ENCODE data around the gene OR4K14.
"Not testable (repeated sequence)": the region's sequence is repeated elsewhere in the genome, so short reads cannot be mapped to it uniquely, and the experiment has no call there.

Gene OR4K14, protein sequence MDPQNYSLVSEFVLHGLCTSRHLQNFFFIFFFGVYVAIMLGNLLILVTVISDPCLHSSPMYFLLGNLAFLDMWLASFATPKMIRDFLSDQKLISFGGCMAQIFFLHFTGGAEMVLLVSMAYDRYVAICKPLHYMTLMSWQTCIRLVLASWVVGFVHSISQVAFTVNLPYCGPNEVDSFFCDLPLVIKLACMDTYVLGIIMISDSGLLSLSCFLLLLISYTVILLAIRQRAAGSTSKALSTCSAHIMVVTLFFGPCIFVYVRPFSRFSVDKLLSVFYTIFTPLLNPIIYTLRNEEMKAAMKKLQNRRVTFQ

GRCh38 chr14:20019257-20019865, at the start of gene OR4K14:
TSS of gene OR4K14 (minus strand) at chr14:20019307. CDS start at chr14:20015193, 4,114 bp downstream.
- DNase-seq, result no peak

DNA sequence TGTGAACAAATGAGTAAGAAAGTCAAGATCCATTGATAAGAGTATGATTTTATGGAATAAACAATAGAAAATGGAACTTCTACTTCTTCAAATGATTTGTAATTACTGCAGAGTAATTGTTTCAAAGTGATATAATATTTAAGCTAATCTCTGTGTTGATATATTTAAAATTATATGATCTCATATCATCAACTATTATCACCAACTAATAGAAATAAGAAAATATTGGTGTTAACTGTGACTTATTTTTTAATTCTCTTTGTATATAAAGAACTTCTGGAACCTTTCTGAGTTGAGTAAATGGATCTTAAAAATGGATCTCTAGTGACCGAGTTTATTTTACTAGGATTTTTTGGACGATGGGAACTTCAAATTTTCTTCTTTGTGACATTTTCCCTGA, 40.6 kb upstream of the OR4K14 start, which contains the start of gene OR4L1:
Gene OR4L1 (plus strand): TSS at position 301 of the 400 bp plus-strand sequence. CDS start 0 bp downstream, at position 301.
- DNase-seq, result no peak

DNA sequence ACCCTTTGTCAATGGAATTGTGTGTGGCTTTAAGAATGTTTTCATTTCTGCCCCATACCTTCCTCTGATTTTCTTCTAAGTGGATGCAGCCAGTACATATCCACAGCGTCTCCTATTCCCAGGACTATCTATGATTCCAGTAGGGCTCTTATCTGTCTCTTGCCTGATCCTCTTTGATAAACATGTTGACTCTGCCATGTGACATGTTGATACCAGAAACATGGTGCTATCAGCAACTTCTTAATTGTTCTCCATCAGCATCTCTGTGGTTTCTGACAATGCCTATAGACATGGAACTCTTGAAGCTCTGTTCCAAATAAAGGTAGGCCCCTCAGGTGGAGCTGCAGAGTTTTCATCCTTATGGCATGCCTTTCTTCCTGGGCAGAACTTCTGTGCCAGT, 29.1 kb upstream of the OR4K14 start:
- no peak for DNase-seq

DNA sequence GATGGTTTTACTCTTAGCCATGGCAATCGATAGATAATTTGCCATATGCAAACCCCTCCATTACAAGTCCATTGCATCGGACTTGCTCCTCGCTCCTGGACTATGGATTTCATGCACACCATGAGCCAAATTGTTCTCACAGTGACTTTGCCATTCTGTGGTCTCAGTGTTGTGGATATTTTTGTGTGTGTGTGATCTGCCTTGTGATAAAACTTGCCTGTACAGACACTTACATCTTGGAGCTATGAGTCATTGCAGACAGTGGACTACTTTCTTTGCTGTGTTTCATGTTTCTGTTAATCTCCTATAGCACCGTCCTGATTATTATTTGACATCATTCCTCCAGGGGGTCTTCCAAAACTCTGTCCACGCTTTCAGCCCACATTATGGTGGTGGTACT, 25.1 kb upstream of the OR4K14 start:
- no peak for DNase-seq

DNA sequence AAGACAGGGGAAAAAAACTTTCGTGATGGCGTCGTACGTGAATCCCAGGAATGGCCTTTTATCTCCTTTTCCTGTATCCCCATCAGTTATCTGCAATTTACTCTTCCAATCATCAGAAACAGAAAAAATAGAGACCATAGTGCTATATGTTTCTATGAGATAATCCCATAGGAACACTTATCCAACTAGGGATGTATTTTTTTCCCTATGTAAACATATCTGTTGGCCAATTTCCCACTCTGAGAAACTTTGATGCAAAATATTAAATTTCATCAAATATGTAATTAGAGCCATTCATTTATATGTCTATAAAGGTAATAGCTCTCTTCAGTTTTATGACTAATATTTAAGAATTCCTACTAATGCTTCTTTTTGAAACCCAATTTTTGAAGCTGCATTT, 16.8 kb upstream of the OR4K14 start, which contains the start of gene OR4K13:
Gene OR4K13 (minus strand): TSS at position 101 of the 400 bp plus-strand sequence. CDS start 1,280 bp downstream, outside the sequence.
- DNase-seq, result no peak

DNA sequence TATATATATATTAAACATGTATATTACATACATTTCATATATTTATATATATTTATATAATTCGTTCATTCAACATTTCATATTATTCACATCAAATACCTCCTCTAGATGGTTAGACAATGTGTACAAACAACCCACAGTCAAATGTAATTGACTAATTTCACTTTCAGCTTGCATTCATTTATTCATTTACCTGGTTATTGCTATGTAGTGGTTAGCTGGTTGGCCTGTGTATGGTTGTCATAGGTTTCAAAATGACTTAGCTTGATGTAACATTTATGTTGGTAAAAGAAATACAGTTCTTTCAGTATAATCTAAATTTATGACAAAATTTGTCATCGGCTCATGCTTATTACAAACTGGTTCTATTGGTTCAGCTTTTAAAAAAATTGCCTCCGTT, 16.3 kb upstream of the OR4K14 start:
- DNase-seq, result no peak

DNA sequence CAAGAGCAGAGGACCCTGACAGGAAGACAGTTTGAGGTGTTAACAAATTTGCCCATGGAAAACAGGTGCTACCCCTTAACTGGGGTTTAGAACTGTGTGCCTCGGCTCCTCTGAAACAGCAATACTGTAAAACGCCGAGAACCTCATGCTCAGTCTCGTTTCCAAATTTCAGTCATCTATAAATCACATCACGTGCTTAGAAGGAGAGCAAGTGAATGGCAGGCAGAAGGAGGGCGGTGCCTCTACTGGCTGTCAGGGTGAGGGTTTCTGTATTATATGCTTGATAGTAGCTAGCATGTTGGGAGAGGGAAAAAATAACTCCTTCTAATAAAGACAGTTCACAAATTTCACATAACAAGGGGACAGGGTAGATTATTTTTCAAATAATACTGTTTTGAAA, 12.0 kb upstream of the OR4K14 start:
- DNase-seq, result no peak

- DNase-seq, result no peak
These were observed 11.0 kb downstream of the OR4K14 start for GRCh38 chr14:20008156-20008555.

GRCh38 chr14:20002319-20002718, 16.8 kb downstream of the OR4K14 start:
- no peak for DNase-seq

DNA sequence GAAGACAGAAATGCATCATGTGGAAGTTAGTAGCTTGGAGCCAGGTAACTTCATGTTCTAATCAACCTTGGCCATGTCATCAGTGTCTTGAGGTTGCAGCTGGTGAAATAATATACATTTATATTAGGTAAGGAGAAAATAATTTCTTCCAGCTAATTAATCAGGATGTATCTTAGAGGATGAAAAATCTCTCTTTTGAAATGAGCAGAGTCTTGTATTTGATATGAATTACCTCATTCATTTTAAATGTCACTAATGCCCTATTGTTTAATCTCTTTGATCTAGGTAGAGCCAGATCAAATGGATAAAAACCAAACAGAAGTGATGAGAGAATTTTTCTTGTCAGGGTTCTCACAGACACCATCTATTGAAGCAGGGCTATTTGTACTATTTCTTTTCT, 17.2 kb downstream of the OR4K14 start, which contains the start of gene OR4Q2:
Gene OR4Q2 (plus strand): TSS at position 301 of the 400 bp plus-strand sequence.
- no peak for DNase-seq

- DNase-seq, result no peak
These were observed 25.7 kb downstream of the OR4K14 start for GRCh38 chr14:19993438-19993837.

GRCh38 chr14:19975291-19975690, 43.8 kb downstream of the OR4K14 start, which contains the start of gene OR4K15:
TSS of gene OR4K15 (plus strand) at chr14:19975591. CDS start at chr14:19975591, 0 bp downstream.
- no peak for DNase-seq

GRCh38 chr14:19974844-19975243, 44.3 kb downstream of the OR4K14 start:
- DNase-seq, result no peak

DNA sequence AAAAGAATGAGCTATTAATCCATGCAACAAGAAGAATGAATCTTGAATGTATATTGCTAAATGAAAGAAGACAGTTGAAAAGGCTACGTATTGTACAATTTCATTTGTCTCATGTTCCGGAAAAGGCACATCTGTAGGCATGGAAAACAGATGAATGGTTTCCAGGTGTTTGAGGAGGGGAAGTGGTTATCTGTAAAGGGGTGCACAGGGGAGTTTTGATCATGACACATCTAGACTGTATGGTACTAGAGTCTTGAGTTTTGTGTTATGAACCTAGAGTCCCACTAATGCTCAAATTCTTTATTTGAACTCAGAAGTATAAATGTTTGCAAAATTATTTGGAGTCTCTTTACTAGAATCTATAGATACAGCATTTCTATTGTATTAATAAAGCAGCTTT, 49.4 kb downstream of the OR4K14 start:
- DNase-seq, result not testable (repeated sequence)
